ENCODE results near the gene PPP1CA. TPM values are rescaled to one million over a fixed set of nuclear protein-coding genes. Genes with fewer than 3 reads are reported as not detected.
A peak's percentile ranks its signal among the peaks of the same experiment; 100 is the strongest.

PPP1CA gene
- total RNA-seq, 1 experiment from 2014 or later, result 238 TPM

GRCh38 chr11:67370351-67371076 lies 31.1 kb downstream of the PPP1CA start:
- CTCF ChIA-PET, result interaction anchor here (0.7 to 15.5 kb wide), 3 partner anchors 11 to 17 kb away, joined by 3 to 456 read pairs (median 44); partner anchors contain the start of gene POLD4
- ATAC-seq, result no peak
- no peak for TF ChIP-seq TCF7L2 (IDR thresholded peaks at IDR 0.05; ENCODE audit: borderline replicate concordance, extremely low read depth, insufficient read depth, insufficient read length)
- TF ChIP-seq SRF (IDR thresholded peaks at IDR 0.05; ENCODE audit: low read depth), result no peak
- no peak for TF ChIP-seq CTCF (IDR thresholded peaks at IDR 0.05 in 2 of 3, conservative IDR thresholded peaks at IDR 0.05 in 1 of 3; ENCODE audit: borderline replicate concordance in 1 of 3, insufficient read depth in 1 of 3, low read depth in 2 of 3, low read length in 2 of 3)
- no peak for TF ChIP-seq EGR1 (IDR thresholded peaks at IDR 0.05; ENCODE audit: low read depth)
- TF ChIP-seq SP1 (IDR thresholded peaks at IDR 0.05; ENCODE audit: low read depth), result no peak
- no peak for TF ChIP-seq ZNF274 (IDR thresholded peaks at IDR 0.05; ENCODE audit: low read depth, low read length)
- TF ChIP-seq CBX3 (IDR thresholded peaks at IDR 0.05; ENCODE audit: low read depth), result no peak
- TF ChIP-seq, protein P1, sequence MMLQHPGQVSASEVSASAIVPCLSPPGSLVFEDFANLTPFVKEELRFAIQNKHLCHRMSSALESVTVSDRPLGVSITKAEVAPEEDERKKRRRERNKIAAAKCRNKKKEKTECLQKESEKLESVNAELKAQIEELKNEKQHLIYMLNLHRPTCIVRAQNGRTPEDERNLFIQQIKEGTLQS (IDR thresholded peaks at IDR 0.05), result no peak
- TF ChIP-seq POLR2A (IDR thresholded peaks at IDR 0.05; ENCODE audit: borderline replicate concordance, extremely low read depth, insufficient read depth, insufficient read length), result no peak
- no peak for TF ChIP-seq ZFX (IDR thresholded peaks at IDR 0.05)
- no peak for TF ChIP-seq RAD21 (IDR thresholded peaks at IDR 0.05; ENCODE audit: low read depth)
- TF ChIP-seq CEBPB (IDR thresholded peaks at IDR 0.05; ENCODE audit: low read depth), result no peak
- no peak for TF ChIP-seq MAX (IDR thresholded peaks at IDR 0.05)
- no peak for TF ChIP-seq EZH2 (IDR thresholded peaks at IDR 0.05)
- no peak for TF ChIP-seq ELF1 (IDR thresholded peaks at IDR 0.05; ENCODE audit: borderline replicate concordance, low read depth)
- TF ChIP-seq SIN3A (IDR thresholded peaks at IDR 0.05; ENCODE audit: low read depth), result no peak
- no peak for TF ChIP-seq YY1 (IDR thresholded peaks at IDR 0.05; ENCODE audit: extremely low read depth, insufficient replicate concordance, low read depth, low read length)
- TF ChIP-seq, protein P2, sequence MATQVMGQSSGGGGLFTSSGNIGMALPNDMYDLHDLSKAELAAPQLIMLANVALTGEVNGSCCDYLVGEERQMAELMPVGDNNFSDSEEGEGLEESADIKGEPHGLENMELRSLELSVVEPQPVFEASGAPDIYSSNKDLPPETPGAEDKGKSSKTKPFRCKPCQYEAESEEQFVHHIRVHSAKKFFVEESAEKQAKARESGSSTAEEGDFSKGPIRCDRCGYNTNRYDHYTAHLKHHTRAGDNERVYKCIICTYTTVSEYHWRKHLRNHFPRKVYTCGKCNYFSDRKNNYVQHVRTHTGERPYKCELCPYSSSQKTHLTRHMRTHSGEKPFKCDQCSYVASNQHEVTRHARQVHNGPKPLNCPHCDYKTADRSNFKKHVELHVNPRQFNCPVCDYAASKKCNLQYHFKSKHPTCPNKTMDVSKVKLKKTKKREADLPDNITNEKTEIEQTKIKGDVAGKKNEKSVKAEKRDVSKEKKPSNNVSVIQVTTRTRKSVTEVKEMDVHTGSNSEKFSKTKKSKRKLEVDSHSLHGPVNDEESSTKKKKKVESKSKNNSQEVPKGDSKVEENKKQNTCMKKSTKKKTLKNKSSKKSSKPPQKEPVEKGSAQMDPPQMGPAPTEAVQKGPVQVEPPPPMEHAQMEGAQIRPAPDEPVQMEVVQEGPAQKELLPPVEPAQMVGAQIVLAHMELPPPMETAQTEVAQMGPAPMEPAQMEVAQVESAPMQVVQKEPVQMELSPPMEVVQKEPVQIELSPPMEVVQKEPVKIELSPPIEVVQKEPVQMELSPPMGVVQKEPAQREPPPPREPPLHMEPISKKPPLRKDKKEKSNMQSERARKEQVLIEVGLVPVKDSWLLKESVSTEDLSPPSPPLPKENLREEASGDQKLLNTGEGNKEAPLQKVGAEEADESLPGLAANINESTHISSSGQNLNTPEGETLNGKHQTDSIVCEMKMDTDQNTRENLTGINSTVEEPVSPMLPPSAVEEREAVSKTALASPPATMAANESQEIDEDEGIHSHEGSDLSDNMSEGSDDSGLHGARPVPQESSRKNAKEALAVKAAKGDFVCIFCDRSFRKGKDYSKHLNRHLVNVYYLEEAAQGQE (IDR thresholded peaks at IDR 0.05; ENCODE audit: low read depth), result no peak
- no peak for TF ChIP-seq FOSL1 (IDR thresholded peaks at IDR 0.05; ENCODE audit: low read depth)

More at GRCh38 chr11:67370351-67371076, 31.1 kb downstream of the PPP1CA start:
- Histone ChIP-seq H3K27me3 (ENCODE audit: insufficient read depth, low read length) (no peaks in the 10 kb centered on the region), H3K4me1 (ENCODE audit: control insufficient read depth in 1 of 2, insufficient read depth in 2 of 2, low read length in 2 of 2) (peaks cover 25 to 72% of the 10 kb centered on the region in 2 experiments), H3K27ac (ENCODE audit: low read depth, low read length) (peak overlapping the region; percentile 100; the same call in 1 of the 2 replicates), H3K36me3 (ENCODE audit: control insufficient read depth in 1 of 2, insufficient read depth in 2 of 2, low read length in 2 of 2) (no peaks in the 10 kb centered on the region; a peak in 1 of 4 replicates), H3K9me3 (ENCODE audit: control insufficient read depth in 1 of 2, insufficient read depth in 1 of 2, low read depth in 1 of 2, low read length in 2 of 2) (no peaks in the 10 kb centered on the region), H3K4me2 (ENCODE audit: low read length) (peak overlapping the region; percentile 88), H3K79me2 (ENCODE audit: insufficient read depth, low read length) (peaks cover 58% of the 10 kb centered on the region), H3K4me3 (replicated peaks in 1 of 2; ENCODE audit: low read depth in 1 of 2, low read length in 2 of 2) (no peak overlapping the region), H3K9ac (ENCODE audit: low read length) (peak overlapping the region; percentile 100; the same call in 1 of the 2 replicates), H3K9me2 (ENCODE audit: insufficient read depth) (no peaks in the 10 kb centered on the region), H4K20me1 (ENCODE audit: insufficient read depth) (no peaks in the 10 kb centered on the region), H2AFZ (ENCODE audit: low read depth, low read length, poor library complexity, severe bottlenecking) (no peak overlapping the region)
- ChIA-PET RAD21 (ENCODE audit: low non-redundant PET in 1 of 2, low total read pairs in 2 of 2, uncharacterized antibody in 2 of 2, unreplicated experiment in 2 of 2) (interaction anchor here (0.6 to 3.3 kb wide), 3 partner anchors 12 to 74 kb away, joined by 3 to 15 read pairs (median 4); no protein-coding TSS in a partner anchor), POLR2A (interaction anchor here (2.0 to 15.1 kb wide), 3 partner anchors 9 to 16 kb away, joined by 7 to 210 read pairs (median 15); partner anchors contain the start of gene POLD4)
- no TSS peak for BruUV-seq (replicated peaks)
- DNase-seq (ENCODE audit: low read depth, low spot score), result no peak
- intact Hi-C loops (cut with micrococcal nuclease), result loop anchor here (1.0 kb wide), 1 partner anchor 12 kb away; no protein-coding TSS in a partner anchor
